HG02943 (cell line): Measurements from ENCODE around the gene VRK3.
"Not testable (repeated sequence)": the region's sequence is repeated elsewhere in the genome, so short reads cannot be mapped to it uniquely, and the experiment has no call there.

Experiments used
- ATAC-seq: cut with Tn5 transposase; IDR thresholded peaks from one replicate; pipeline ENCODE4 v1.9.1; 2021; ENCODE audit warnings: mild to moderate bottlenecking, low read depth, moderate library complexity; ENCODE audit not compliant: unreplicated experiment

VRK3 gene

DNA sequence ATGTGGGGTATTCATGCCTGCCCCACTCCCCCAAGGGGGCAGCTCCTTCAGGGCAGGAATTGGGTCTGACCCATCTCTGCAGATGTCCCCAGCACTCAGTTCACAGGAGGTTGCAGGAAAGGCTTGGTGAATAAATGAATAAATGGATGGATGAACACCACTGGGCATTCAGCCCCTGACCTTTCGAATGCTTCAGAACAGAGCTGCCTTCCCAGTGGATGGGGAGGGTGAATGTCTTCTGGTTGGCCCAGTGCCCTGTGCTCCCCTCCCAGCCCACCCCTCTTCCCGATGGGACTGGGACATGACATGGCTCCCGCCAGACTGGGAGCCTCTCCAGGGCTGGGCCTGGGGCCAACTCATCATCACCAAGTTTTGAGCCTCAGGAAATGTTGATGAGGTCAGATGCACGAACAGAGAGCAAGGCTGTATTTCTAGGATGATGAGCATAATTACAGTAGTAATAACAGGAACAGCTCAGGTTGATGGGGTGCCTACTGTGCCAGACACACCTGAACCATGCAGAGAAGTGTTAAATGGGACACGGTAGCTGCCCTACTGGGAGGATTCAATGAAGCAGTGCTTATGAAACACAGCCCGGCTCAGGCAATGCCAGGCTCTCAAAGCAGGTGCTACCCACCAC is 25.7 kb downstream of the VRK3 start:
- ATAC-seq: no peak

DNA sequence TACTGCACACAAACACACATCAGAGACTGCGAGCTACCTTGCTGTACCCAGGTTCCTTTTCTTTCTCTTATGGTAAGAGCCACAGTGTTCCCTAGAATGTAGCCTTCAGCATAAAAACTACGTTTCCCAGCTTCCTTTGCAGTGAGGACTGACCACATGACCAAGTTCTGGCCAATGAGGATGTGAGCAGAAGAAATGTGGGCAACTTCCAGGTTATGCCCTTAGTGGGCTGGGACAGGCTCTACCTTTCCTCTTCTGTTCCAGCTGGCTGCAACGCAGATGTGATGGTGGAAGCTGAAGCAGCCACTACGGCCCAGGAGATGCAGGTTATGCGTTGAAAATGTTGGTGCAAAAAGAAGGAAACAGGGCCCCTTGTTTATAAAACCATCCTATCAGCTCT is 27.5 kb downstream of the VRK3 start:
- ATAC-seq: no peak

DNA sequence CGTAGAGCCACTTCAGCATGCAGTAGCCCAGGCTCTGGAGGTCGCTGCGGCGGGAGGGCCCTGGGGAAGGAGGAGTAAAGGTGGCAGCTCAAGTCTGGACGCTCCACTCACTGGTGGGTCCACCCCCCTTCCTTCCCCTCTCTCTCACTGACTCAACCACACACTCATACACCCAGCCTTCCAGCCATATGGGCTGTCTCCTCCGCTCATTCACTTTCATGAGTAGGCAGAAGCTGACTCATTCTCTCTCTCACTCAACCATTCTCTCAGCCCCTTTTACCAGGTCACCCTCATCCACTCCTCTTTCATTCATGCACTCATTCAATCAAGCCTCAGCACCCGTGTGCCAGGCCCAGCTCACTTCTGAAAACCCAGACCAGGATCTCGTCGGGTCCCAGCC is 36.7 kb downstream of the VRK3 start:
- ATAC-seq: no peak

DNA sequence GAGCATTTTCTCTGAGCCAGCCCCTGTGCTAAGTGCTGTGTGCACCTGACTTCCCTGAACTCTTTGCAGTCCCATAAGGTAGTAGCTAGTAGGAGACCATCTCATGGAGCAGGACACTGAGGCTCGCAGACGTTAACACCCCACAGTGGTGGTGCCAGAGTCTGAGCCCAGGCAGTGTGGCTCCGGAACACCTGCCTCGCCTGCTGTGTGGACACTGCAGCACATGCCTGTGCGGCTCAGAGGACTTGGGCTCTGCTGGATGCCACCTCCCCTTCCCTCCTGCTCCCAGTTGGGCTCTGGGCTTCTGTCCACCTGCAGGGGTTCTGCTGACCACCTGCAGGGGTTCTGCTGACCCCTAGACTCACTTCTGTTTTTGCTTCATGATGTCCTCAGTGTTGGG is 37.2 kb downstream of the VRK3 start:
- no peak for ATAC-seq

DNA sequence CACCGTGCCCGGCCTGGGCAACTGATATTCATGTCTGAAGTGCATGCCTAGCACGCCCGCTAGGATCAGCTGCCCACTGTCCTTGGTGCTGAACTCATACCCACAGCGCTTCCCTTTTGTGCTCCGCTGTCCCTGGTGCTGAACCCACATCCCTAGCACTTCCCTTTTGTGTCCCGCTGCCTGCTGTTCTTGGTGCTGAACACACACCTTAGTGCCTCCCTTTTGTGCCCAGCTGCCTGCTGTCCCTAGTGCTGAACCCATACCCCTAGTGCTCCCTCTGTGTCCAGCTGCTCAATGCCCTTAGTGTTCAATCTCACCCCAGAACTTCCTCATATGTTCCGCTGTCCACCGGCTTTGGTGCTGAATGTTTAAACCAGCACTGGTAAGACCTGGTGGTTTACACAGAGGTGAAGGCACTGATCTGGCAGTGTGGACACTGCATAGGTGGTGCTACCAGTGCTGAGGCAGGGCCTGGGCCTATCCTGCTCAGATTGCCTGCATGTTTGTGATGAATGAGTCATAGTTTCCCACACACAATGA is 37.9 kb downstream of the VRK3 start:
- no peak for ATAC-seq

DNA sequence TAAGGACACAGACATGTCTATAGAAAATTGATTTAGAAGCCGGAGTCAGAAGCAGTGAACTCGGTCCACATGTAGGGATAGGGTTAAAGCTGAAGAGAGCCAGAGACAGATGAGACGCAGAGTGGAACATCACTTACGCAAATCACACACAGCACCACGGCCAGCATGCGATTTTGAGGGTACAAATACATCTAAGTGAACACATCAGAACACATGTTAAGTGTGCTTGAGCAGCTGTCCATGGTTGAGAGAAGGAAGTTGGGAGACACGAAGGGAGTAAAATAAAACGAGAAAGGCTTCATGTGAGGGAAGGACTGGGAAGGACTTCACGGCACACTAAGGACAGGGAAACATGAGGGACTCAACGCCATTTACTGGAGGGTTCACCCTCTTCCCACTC is 38.8 kb downstream of the VRK3 start:
- ATAC-seq: no peak

DNA sequence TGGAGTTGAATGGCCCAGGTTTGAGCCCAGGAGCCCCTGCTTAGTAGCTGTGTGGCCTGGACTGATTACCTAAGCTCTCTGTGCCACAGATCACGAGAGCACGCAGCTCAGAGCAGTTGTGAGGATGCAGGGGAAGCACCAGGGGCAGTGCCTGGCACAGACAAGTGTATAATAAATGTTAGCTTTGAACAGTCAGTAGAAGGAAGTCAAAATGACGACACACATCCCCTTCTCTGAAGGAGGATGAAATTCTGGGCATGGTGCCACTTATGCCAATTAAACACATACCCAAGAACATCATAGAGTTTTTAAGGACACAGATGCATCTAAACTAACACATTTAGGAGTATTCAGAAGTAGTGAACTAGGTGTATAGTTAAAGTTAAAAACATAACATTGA is 39.3 kb downstream of the VRK3 start:
- no peak for ATAC-seq

DNA sequence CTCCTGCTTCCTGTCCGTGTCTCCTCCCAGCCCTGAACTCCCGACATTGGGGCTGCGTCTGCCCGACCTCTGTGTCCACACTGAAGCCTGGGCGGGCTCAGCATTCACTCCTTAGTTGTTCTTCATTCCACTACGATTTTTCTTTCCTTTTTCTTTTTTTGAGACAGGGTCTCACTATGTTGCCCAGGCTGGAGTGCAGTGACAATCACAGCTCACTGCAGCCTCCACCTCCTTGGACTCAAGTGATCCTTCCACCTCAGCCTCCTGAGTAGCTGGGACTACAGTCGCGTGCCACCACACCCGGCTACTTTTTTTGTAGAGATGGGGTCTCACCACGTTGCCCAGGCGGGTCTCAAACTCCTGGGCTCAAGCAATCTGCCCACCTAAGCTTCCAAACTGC is 40.7 kb downstream of the VRK3 start:
- ATAC-seq: no peak

DNA sequence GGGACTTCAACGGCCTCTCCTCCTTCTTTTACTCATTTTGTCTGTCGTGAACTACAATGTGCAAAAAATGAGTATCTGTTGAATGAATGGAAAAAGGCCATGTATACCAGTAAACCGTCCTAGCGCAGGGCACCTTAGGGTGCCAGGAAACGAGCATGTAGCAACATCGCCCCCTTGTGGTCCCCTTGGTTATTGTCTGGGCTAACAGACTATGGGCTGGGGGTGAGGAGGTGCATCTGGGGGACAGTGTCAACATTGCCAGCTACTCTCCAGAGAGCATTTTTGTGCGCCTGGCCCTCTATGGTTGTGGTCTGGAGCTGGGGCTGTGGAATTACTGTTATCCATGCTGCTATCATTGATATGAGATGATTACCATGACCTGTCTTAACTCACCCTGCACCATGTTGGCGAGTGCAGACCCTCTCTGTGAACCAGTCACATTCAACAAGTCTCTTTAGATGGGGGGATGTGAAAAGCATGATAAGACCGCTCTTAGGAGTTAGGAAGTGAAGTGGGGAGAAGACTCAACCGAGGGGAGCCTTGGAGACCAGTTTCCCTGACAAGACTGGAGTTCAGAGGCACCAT is 41.4 kb downstream of the VRK3 start:
- no peak for ATAC-seq

DNA sequence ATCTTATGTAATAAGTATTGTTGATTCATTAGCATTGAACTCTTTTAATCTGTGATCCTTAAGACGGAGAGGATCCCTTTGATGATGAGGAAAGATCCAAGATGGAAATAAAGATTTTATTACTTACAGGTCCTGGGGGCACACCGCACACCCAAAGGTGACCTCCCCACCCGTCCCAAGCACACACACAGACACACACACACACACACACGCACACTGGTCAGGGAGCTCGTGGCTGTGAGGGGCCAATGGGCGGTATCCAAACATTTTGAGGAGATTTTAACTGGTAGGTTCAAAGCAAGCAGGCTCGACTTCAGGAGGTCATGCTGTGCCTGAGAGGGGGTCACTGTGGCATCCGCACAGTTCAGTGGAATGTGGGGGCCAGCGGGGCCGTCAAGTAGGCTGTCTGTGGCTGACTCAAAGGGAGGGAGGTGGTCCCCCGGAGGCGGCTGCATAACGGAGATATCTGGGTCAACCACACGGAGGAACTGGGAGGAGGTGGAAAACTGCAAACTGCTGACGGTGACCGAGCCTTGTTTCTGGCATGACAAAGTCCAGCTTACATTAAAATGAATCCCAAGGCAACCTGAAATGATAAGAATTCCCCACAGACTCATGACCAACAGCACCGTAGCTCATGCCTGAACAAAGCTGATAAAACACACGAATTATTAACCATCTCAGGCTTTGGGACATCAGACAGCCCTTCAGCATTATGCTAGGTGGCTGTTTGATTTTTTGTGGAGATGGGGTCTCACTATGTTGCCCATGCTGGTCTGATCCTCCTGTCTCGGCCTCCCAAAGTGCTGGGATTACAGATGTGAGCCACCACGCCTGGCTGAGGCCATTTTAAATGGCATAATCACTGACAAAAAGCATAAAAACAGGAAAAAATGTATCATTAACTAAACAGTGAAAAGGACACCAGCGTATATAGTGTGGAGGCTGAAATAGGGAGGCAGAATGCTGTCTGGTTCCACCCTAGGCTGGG is 43.3 kb downstream of the VRK3 start:
- no peak for ATAC-seq

DNA sequence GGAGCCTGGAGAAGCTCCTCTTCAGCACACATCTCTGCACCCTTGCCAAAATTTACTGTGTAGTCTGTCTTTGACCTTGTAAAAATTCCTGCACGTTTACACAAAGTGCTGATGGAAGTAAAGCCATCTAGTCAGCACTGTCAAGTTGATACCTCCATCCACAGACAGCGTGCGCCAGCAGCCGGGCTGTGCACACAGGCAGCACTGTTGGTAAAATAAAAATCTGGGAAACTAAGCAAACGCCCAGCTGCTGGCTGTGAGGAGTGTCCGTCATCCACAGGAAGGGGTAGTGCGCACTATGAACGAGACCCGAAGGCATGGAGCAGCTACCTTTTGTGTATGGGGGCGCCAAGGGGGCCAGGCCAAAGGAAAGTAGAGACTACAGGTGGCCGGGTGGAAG is 46.8 kb downstream of the VRK3 start:
- no peak for ATAC-seq

DNA sequence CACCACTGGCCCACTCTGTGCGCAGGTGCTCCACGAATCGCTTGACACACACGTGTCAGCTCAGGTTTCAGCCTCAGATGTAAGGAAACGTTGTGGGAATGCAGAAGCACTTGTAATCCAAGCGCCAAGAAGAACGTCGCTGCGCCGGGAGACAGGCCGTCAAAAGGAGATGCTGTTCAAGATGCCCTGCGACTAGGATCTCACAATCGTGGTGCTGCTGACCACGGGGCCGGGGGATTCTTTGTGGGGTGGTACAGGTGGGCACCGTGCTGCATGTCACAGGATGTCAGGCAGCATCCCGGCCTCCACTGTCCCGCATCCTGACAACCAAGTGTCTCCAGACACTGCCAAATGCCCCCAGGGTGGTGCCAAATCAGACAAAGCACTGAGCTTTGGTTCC is 47.3 kb downstream of the VRK3 start:
- no peak for ATAC-seq

DNA sequence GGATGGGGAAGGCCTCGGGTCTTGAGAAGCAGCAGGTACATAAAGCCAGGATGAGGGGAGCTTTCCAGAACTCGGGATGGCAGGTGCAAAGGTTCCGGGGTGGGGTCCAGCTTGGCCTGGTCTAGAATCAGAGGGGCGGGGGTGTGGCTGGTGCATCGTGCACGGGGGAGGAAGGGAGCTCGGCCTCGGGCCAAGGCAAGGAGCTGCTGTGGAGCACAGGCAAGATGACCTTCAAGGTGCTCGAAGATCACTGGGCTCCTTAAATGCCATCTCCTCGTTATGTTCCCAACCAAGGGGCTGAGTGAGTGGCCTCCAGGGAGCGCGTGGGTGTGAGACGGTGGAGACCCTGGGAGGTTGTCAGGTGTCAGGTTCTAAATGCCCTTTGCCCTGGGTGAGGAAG is 48.1 kb downstream of the VRK3 start:
- no peak for ATAC-seq

DNA sequence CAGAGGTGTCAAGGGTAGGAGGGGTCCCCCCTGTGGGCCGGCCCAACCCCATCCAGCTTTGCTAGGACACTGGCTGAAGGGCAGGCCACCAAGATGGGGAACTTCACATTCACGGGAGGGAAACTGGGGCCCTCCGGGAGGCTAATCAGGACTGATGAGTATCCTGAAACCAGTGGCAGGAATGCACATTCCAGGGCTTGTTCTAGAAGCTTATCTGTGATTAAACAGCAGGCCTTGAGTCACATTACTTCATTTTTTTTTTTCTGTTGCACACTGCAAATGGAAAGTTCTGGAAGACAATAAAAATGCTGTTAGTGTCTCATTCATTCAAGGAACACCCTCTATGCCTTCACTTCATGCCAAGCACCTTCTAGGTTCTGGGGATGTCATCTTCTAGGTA is 48.7 kb downstream of the VRK3 start:
- ATAC-seq: no peak

DNA sequence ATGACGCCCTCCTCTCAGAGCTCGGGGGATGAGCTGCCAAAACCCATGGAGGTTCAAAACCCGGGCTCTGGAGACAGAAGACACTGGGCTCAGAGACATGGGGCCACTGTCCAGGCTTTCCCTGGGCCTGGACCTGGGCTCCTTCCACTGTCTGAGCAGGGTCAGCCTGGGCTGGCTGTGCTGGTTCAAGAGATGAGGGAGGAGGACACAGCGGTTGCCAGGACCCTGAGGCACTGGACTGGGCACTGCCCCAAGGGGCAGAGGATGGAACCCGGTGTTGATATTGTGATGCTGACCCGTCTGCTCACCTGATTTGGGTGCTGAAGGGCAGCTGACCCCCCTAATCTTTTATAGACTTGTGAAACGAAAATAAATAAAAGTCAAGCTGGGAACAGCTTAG is 50.1 kb downstream of the VRK3 start:
- no peak for ATAC-seq

DNA sequence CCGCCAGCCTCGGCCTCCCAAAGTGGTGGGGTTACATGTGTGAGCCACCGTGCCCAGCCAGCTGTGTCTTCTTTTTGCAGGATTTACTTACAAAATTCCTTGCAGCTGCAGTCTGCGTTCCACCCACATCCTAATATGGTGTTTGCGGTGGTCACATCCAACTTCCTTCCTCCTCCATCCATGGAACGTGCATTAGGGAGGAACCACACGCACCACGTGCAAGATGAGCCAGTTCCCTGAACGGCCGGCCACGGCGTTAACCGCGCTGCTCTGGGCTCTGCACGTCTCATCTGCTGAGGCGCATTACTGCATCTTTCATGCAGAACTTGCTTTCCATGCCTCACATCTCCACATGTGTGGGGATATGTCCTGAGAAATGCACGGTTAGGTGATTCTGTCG is 51.2 kb downstream of the VRK3 start:
- no peak for ATAC-seq

DNA sequence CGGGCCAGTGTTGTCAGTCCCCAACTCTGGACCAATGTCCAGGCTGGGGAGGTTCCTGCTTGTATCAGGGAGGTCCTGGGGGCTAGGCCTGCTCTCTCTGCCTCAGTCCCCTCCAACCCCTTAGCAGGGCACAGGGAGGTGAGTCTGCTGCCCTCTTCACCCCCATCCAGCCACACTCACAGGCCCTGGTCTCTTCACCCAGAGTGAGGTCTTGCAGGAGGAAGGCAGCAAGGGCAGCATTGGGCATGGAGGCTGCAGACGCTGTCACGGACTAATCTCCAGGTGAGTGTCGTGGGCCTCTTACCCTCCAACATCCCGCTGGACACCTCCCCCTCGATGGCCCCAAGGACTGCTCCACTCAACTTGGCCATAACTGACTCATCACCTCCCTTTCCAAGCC is 52.3 kb downstream of the VRK3 start:
- ATAC-seq: no peak

DNA sequence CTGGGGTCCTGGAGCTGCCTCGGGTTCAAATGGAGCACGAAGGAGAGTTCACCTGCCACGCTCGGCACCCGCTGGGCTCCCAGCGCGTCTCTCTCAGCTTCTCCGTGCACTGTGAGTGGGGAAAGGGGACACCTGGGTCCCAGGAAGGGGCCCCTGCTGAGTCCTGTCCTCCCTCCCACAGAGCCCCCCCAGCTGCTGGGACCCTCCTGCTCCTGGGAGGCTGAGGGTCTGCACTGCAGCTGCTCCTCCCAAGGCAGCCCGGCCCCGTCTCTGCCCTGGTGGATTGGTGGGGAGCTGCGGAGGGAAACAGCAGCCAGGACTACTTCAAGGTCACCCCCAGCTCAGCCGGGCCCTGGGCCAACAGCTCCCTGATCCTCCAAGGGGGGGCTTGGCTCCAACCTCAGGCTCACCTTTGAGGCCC is 53.2 kb downstream of the VRK3 start:
- no peak for ATAC-seq

DNA sequence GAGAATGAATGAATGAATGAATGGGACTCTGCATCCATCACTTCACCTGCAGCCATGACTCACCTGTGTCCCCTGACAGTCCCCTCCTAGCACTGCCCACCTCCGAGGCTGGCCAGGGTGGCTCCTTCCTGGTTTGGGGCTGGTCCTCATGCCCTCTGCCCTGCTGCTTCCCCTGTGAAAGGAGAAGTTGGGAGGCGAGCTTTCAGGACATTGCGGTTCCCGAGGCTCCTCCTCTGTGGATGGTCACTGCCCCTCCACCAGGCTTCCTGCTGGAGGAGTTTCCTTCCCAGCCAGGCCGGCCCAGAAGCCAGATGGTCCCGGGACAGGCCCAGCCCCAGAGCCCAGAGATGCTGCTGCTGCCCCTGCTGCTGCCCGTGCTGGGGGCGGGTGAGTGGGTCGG is 55.8 kb downstream of the VRK3 start:
- ATAC-seq: not testable (repeated sequence)

DNA sequence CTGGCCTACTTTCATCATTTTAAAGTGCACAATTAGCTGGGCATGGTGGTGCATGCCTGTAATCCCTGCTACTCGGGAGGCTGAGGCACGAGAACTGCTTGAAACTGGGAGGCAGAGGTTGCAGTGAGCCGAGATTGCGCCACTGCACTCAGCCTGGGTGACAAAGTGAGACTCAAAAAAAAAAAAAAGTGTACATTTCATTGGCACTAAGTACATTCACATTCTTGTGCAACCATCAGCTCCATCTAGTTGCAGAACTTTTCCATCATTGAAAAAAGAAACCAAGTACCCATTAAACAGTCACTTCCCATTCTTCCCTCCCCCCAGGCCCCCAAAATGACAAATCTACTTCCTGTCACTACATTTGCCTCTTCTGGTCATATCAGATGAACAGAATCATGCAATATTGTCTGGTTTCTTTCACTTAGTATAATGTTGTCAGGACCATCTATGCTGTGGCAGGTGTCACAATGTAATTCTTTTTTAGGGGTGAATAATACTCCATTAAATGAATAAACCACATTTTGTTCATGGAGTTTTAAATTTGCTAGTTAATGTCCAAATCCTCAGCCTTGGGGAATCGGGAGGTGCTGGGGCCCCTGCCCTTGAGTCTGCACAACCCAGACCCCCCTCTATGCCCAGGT is 56.8 kb downstream of the VRK3 start:
- ATAC-seq: no peak

DNA sequence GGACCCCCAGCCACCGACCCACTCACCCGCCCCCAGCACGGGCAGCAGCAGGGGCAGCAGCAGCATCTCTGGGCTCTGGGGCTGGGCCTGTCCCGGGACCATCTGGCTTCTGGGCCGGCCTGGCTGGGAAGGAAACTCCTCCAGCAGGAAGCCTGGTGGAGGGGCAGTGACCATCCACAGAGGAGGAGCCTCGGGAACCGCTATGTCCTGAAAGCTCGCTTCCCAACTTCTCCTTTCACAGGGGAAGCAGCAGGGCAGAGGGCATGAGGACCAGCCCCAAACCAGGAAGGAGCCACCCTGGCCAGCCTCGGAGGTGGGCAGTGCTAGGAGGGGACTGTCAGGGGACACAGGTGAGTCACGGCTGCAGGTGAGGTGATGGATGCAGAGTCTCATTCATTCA is 64.2 kb downstream of the VRK3 start, which contains the start of gene SIGLEC11:
TSS of gene SIGLEC11 (minus strand) at position 193 of the 400 bp plus-strand sequence. CDS start at position 102, 91 bp downstream.
- not testable (repeated sequence) for ATAC-seq
